Activated naive CD8-positive, alpha-beta T cell (primary cell): ENCODE results near the gene CTIF.
"Not testable (repeated sequence)": the region's sequence is repeated elsewhere in the genome, so short reads cannot be mapped to it uniquely, and the experiment has no call there.

ENCODE experiments used
- H3K27ac Mint-ChIP-seq: one replicate; pipeline ENCODE4 v1.8.0; 2021; ENCODE audit warnings: mixed read lengths
- H3K27me3 Mint-ChIP-seq: one replicate; pipeline ENCODE4 v1.8.0; 2021; ENCODE audit warnings: mixed read lengths
- H3K36me3 Mint-ChIP-seq: one replicate; pipeline ENCODE4 v1.8.0; 2021; ENCODE audit warnings: mixed read lengths
- H3K4me1 Mint-ChIP-seq: one replicate; pipeline ENCODE4 v1.8.0; 2021; ENCODE audit warnings: low read depth, mixed read lengths
- H3K4me3 Mint-ChIP-seq: one replicate; pipeline ENCODE4 v1.8.0; 2021; ENCODE audit warnings: mild to moderate bottlenecking, mixed read lengths
- H3K9me3 Mint-ChIP-seq: one replicate; pipeline ENCODE4 v1.8.0; 2021; ENCODE audit warnings: low read depth, mixed read lengths

The CTIF gene

GRCh38 chr18:48709371-48710062 is 170.7 kb downstream of the CTIF start:
- Mint-ChIP-seq H3K9me3 (no peaks in the 10 kb centered on the region), H3K36me3 (no peaks in the 10 kb centered on the region), H3K27me3 (no peaks in the 10 kb centered on the region), H3K4me3 (no peak overlapping the region), H3K4me1 (no peaks in the 10 kb centered on the region), H3K27ac (no peak overlapping the region)

- Mint-ChIP-seq H3K27me3 (no peaks in the 10 kb centered on the region), H3K4me3 (no peak overlapping the region), H3K36me3 (no peaks in the 10 kb centered on the region), H3K9me3 (no peaks in the 10 kb centered on the region), H3K27ac (no peak overlapping the region), H3K4me1 (no peaks in the 10 kb centered on the region)
Measured at GRCh38 chr18:48711651-48712486, 173.0 kb downstream of the CTIF start.

DNA sequence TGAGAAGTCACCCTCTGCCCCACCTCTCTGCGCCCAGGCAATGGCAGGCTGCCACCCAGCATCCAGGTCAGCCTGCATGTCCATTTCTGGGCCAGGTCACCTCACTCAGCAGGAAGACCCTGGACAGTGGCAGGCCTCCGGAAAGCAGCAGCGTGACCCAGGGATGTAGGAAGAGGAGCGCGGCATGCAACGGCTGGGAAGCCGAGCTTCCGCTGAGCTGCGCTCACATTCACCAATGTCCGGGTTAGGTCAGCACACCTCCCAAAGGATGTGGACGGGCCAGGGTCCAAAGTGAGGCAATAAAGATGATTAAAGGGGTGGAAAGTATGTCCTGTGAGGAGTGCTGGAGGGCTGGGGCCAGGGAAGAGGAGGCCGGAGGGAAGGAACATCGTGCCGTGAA is 174.5 kb downstream of the CTIF start:
- H3K27me3 Mint-ChIP-seq, result no peaks in the 10 kb centered on the region
- H3K4me1 Mint-ChIP-seq, result no peaks in the 10 kb centered on the region
- H3K36me3 Mint-ChIP-seq, result no peaks in the 10 kb centered on the region
- H3K27ac Mint-ChIP-seq, result no peak overlapping the region
- H3K4me3 Mint-ChIP-seq, result no peak overlapping the region
- no peaks in the 10 kb centered on the region for H3K9me3 Mint-ChIP-seq

- Mint-ChIP-seq H3K9me3 (no peaks in the 10 kb centered on the region), H3K27me3 (no peaks in the 10 kb centered on the region), H3K4me1 (no peaks in the 10 kb centered on the region), H3K27ac (no peak overlapping the region), H3K4me3 (no peak overlapping the region), H3K36me3 (no peaks in the 10 kb centered on the region)
Measured at GRCh38 chr18:48714873-48715272, 176.0 kb downstream of the CTIF start.

- Mint-ChIP-seq H3K4me1 (no peaks in the 10 kb centered on the region), H3K4me3 (no peak overlapping the region), H3K36me3 (no peaks in the 10 kb centered on the region), H3K9me3 (no peaks in the 10 kb centered on the region), H3K27me3 (no peaks in the 10 kb centered on the region), H3K27ac (no peak overlapping the region)
Measured at GRCh38 chr18:48715711-48716361, 177.0 kb downstream of the CTIF start.

DNA sequence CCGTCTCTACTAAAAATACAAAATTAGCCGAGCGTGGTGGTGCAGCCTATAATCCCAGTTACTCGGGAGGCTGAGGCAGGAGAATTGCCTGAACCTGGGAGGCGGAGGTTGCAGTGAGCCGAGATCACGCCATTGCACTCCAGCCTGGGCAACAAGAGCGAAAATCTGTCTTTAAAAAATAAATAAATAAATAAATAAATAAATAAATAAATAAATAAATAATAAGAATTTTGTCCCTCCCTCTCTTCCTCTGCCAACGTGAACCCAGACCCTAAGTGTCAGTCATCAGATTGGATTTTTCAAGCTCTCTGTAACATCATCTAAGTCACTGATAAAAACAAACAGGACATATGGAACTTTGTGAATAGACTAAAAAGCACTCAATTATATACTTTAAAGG is 178.4 kb downstream of the CTIF start:
- not testable (repeated sequence) for H3K27ac Mint-ChIP-seq, H3K9me3 Mint-ChIP-seq, H3K4me1 Mint-ChIP-seq, H3K27me3 Mint-ChIP-seq, H3K36me3 Mint-ChIP-seq, H3K4me3 Mint-ChIP-seq

DNA sequence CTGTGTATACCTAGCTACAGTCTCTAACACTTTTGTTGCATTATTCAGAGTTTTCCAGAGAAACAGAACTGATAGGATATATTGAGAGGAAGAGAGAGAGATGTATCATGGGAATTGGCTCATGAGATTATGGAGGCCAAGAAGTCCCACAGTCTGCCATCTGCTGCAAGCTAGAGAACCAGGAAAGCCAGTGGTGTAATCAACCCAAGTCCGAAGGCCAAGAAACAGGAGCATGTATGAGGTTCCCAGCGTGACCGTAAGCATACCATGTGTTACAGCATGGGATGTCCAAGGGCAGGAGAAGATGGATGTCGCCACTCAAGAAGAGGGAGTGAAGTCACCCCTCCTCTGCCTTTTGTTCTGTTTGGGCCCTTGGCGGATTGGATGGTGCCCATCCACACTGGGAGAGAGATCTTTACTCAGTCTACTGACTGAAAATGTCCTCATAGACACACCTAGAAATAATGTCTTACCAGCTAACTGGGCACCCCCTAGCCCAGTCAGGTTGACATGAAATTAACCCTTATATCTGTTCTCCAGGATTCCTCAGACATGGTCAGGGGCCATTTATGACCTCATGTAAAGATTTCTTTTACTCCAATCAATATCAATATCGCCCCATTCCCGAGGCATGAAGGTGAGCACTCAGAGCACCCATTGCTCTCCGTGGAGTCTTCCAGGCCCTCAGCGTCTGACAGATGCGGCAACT is 179.6 kb downstream of the CTIF start:
- Mint-ChIP-seq H3K27ac (no peak overlapping the region), H3K4me3 (no peak overlapping the region), H3K36me3 (no peaks in the 10 kb centered on the region), H3K27me3 (no peaks in the 10 kb centered on the region), H3K9me3 (no peaks in the 10 kb centered on the region), H3K4me1 (no peaks in the 10 kb centered on the region)

- Mint-ChIP-seq H3K9me3 (no peaks in the 10 kb centered on the region), H3K4me1 (no peaks in the 10 kb centered on the region), H3K4me3 (no peak overlapping the region), H3K36me3 (no peaks in the 10 kb centered on the region), H3K27ac (no peak overlapping the region), H3K27me3 (no peaks in the 10 kb centered on the region)
Measured at GRCh38 chr18:48719388-48719787, 180.6 kb downstream of the CTIF start.

GRCh38 chr18:48719974-48720654 is 181.3 kb downstream of the CTIF start:
- Mint-ChIP-seq H3K9me3 (no peaks in the 10 kb centered on the region), H3K27ac (no peak overlapping the region), H3K27me3 (no peaks in the 10 kb centered on the region), H3K4me1 (no peaks in the 10 kb centered on the region), H3K4me3 (no peak overlapping the region), H3K36me3 (no peaks in the 10 kb centered on the region)

DNA sequence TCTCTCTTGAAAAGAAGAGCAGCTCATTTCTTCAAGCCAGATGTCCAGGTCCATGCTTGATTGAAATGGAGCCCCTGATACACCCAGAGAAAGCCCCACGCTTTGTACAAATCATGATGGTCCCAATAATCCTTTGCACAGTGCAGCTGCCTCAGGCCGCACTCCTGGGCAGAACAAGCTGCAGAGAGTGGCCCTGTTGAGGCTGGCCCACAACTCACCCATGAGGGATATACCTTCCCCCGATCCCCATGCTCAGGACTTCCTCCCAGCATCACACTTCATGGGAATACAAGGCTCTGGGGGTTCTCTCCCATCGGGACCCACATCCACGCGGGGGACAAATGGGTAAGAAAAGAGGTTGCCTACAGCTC is 181.8 kb downstream of the CTIF start:
- Mint-ChIP-seq H3K27ac (no peak overlapping the region), H3K9me3 (no peaks in the 10 kb centered on the region), H3K4me1 (no peaks in the 10 kb centered on the region), H3K36me3 (peaks cover 2% of the 10 kb centered on the region), H3K4me3 (no peak overlapping the region), H3K27me3 (no peaks in the 10 kb centered on the region)

DNA sequence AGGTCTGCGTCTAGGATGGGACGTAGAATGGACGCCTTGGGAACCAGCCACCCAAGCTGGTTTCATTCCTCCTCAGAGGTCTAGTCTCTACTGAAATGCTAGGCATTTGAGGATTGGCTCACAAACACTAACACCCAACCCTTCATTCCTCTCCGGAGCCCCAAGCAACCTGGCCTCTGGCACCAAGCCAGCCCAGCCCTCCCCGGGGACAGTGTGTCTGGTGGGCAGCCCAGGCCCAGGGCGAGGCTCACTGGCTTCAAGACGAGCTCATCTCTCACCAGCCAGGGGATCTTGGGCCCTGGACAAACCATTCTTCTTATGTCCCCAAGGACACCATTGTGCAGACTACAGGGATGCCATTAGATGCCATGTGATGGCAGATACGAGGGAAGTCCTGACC is 182.5 kb downstream of the CTIF start:
- Mint-ChIP-seq H3K27me3 (no peaks in the 10 kb centered on the region), H3K36me3 (peaks cover 2% of the 10 kb centered on the region), H3K4me1 (no peaks in the 10 kb centered on the region), H3K4me3 (no peak overlapping the region), H3K27ac (no peak overlapping the region), H3K9me3 (no peaks in the 10 kb centered on the region)

DNA sequence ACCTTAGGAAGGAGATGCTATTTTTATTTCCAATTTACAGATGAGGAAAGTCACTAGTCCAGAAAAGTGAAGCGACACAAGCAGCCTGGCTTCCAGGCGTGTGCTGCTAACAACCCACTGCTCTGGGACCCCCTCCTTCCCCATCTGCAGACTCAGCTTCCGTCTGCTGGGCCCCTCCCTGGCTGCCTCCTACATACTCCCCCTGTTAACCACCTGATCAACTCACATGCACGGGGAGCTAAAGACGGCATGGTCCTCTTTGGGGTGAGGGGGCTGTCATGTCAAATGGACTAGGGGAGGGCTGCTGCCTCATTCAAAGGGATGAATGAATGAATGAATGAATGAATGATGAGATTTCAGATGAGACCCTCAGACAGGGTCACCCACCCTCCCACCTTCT is 184.2 kb downstream of the CTIF start:
- Mint-ChIP-seq H3K27me3 (no peaks in the 10 kb centered on the region), H3K4me1 (no peaks in the 10 kb centered on the region), H3K4me3 (no peak overlapping the region), H3K36me3 (peaks cover 2% of the 10 kb centered on the region), H3K9me3 (no peaks in the 10 kb centered on the region), H3K27ac (no peak overlapping the region)

DNA sequence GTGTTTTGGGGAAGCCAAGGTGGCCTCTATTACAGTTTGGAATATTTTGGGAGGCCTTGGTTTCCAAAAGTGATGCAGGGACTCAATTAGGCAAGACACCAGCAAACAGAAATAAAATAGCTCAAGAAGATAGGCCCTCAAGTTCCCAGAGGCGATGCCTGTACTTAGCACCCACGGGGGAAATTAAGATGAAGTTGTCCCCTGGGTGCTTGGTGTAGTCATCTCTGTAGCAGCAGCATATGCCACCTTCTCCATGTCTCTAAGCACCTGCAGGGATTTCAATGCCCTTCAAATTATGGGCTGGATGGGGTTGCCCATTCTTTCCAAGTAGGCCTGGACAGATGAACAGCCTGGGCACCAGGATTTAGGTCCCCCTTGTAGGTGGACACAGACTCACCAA is 185.0 kb downstream of the CTIF start:
- H3K36me3 Mint-ChIP-seq, result peaks cover 2% of the 10 kb centered on the region
- H3K4me1 Mint-ChIP-seq, result no peaks in the 10 kb centered on the region
- no peak overlapping the region for H3K4me3 Mint-ChIP-seq
- H3K27ac Mint-ChIP-seq, result no peak overlapping the region
- H3K27me3 Mint-ChIP-seq, result no peaks in the 10 kb centered on the region
- no peaks in the 10 kb centered on the region for H3K9me3 Mint-ChIP-seq

DNA sequence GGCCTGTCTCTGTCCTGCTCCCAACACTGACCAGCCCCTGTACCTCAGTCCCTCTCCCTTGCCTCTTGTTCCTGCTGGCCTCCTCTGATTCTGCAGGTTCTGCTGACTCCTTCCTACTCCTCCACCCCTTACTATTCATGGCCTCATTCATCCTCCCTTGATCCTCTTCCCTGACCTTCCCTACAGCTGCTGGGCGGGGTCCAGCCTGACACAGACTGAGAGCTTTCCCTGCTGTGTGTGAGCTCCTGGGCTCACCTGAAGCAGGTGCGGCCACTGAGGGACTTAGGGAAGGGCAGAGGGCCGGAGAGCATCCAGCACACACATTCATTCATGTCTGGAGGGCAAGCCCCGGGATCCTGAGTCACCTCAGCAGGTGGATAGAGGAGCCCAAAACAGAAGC is 185.6 kb downstream of the CTIF start:
- no peaks in the 10 kb centered on the region for H3K4me1 Mint-ChIP-seq
- no peaks in the 10 kb centered on the region for H3K9me3 Mint-ChIP-seq
- H3K27me3 Mint-ChIP-seq, result no peaks in the 10 kb centered on the region
- H3K4me3 Mint-ChIP-seq, result no peak overlapping the region
- H3K36me3 Mint-ChIP-seq, result peaks cover 2% of the 10 kb centered on the region
- no peak overlapping the region for H3K27ac Mint-ChIP-seq
